Heart left ventricle (tissue), 13 donors: Measurements from ENCODE around the gene GALNT8.

Experiments used
- CTCF ChIP-seq, 12 donors: fragments of 200-600 bp; sonication (generic) in 4 of 12; IDR thresholded peaks; one replicate each; pipeline versions ENCODE4 v1.5.0 to v1.8.0; 2018 to 2022; ENCODE audit warnings: antibody characterized with exemption in 12 of 12, mild to moderate bottlenecking in 5 of 12
- POLR2A ChIP-seq, 2 donors: fragments of 450-650 bp; IDR thresholded peaks; one replicate each; pipeline ENCODE4 v1.6.1; 2017; ENCODE audit warnings: antibody characterized with exemption in 2 of 2, mild to moderate bottlenecking in 2 of 2, moderate library complexity in 2 of 2
- donor health status: ischemic (EF 13 %, LVEDD 7.1; RV severe dilation, severe dysfunction).
- donor health status: DM: no; HTN: yes; CAD: no.
- donor health status: DM: no; HTN: no; CAD: no.
- donor health status: ischemic (EF 25% LVEDD 6.9; RV normal size, moderate dysfunction).
- donor health status: ischemic (EF 25% LVEDD 5.7; RV mildly dilated, moderate dysfunction).
- donor health status: ischemic (EF 35%, LVEDD 5.7; RV mildly dilated, moderate dysfunction).
- donor health status: nonischemic (EF 11% LVEDD 7.7; RV severe dilation, severe dysfunction).
- donor health status: DM: yes; HTN: yes; CAD: no.
- donor health status: PGD.
- donor health status: ischemic (EF 29% LVEDD 5.4; RV normal size, mild dysfunction).
- donor health status: nonischemic (EF 23%, LVEDD 6.1; RV moderate dilation, normal function).

GRCh38 chr12:4707306-4707705 lies 12.9 kb upstream of the GALNT8 start:
- TF ChIP-seq CTCF (IDR thresholded peaks at IDR 0.05) (no peak), POLR2A (IDR thresholded peaks at IDR 0.05) (no peak)
